PC-3 (cell line): Measurements from ENCODE around the gene SNF8. TPM values are rescaled to one million over a fixed set of nuclear protein-coding genes. Genes with fewer than 3 reads are reported as not detected.

ENCODE experiments used
- ATAC-seq: fragments of 200-7000 bp; cut with Tn5 transposase; 2 replicates; pipeline ENCODE4 v1.9.1; 2020; ENCODE audit warnings: mild to moderate bottlenecking, moderate library complexity
- BruUV-seq: library from RNA; stranded (reverse); fragments of 400-500 nt; replicated peaks from 2 replicates; lab custom pipeline; 2021; lab: Mats Ljungman, UMichigan
- CTCF ChIA-PET: fragments of 300-600 bp; sonication (Branson Sonifier 250); formaldehyde crosslinking; loops from one replicate; lab custom pipeline; 2022; ENCODE audit warnings: antibody characterized with exemption; lab: Charles Lee
- POLR2A ChIA-PET: fragments of 300-600 bp; sonication (Branson Sonifier 250); formaldehyde crosslinking; loops from one replicate; lab custom pipeline; 2022; ENCODE audit warnings: antibody characterized with exemption; ENCODE audit not compliant: unreplicated experiment; lab: Charles Lee
- DNase-seq: peaks from one replicate; pipeline ENCODE4 v3.0.0-alpha.2; 2015
- H2AFZ ChIP-seq: fragments of 300-600 bp; sonication (generic); 2 replicates; pipeline ENCODE4 v1.6.0; 2016; ENCODE audit warnings: antibody characterized with exemption, low read length
- H3F3A ChIP-seq: fragments of 300-600 bp; sonication (generic); one replicate; pipeline ENCODE4 v1.6.0; 2017; ENCODE audit warnings: antibody characterized with exemption, low read length, control low read depth, mild to moderate bottlenecking; ENCODE audit not compliant: unreplicated experiment
- H3K27ac ChIP-seq: fragments of 300-600 bp; sonication (generic); 2 replicates; pipeline ENCODE4 v1.5.1; 2016; ENCODE audit warnings: mild to moderate bottlenecking, low read length
- H3K27me3 ChIP-seq: fragments of 300-600 bp; sonication (generic); 2 replicates; pipeline ENCODE4 v1.6.1; 2016; ENCODE audit warnings: low read length, mixed read lengths
- H3K36me3 ChIP-seq: fragments of 300-600 bp; sonication (generic); 2 replicates; pipeline ENCODE4 v1.6.1; 2016; ENCODE audit warnings: low read depth, mixed run types, low read length, mixed read lengths
- H3K4me1 ChIP-seq: fragments of 300-600 bp; sonication (generic); 2 replicates; pipeline ENCODE4 v1.5.1; 2016; ENCODE audit warnings: low read length; ENCODE audit not compliant: insufficient read depth
- H3K4me2 ChIP-seq: fragments of 300-600 bp; sonication (generic); 2 replicates; pipeline ENCODE4 v1.6.0; 2016; ENCODE audit warnings: low read length
- H3K4me3 ChIP-seq: fragments of 300-600 bp; sonication (generic); 2 replicates; pipeline ENCODE4 v1.5.1; 2016; ENCODE audit warnings: mild to moderate bottlenecking, low read length, mixed read lengths
- H3K79me2 ChIP-seq: fragments of 300-600 bp; sonication (generic); 2 replicates; pipeline ENCODE4 v1.6.1; 2017; ENCODE audit warnings: low read length, mixed read lengths
- H3K9ac ChIP-seq: fragments of 300-600 bp; sonication (generic); 2 replicates; pipeline ENCODE4 v1.6.0; 2016; ENCODE audit warnings: mild to moderate bottlenecking, low read length
- H3K9me2 ChIP-seq: fragments of 300-600 bp; sonication (generic); replicated peaks from 2 replicates; pipeline ENCODE4 v1.6.1; 2016; ENCODE audit warnings: mixed run types, low read length, mixed read lengths
- H3K9me3 ChIP-seq: fragments of 300-600 bp; sonication (generic); 2 replicates; pipeline ENCODE4 v1.6.1; 2016; ENCODE audit warnings: low read length, mixed read lengths
- H4K20me1 ChIP-seq: fragments of 300-600 bp; sonication (generic); 2 replicates; pipeline ENCODE4 v1.6.1; 2016; ENCODE audit warnings: low read length, mixed read lengths
- CTCF ChIP-seq: fragments of 300-600 bp; sonication (generic); conservative IDR thresholded peaks from 2 replicates; pipeline ENCODE4 v1.5.1; 2017; ENCODE audit warnings: antibody characterized with exemption, low read depth, mild to moderate bottlenecking, low read length
- EZH2 ChIP-seq: fragments of 300-600 bp; sonication (generic); IDR thresholded peaks from one replicate; pipeline ENCODE4 v1.6.1; 2017; ENCODE audit warnings: antibody characterized with exemption, mild to moderate bottlenecking, low read length; ENCODE audit not compliant: unreplicated experiment
- EZH2phosphoT487 ChIP-seq: fragments of 300-600 bp; sonication (generic); IDR thresholded peaks from 2 replicates; pipeline ENCODE4 v1.6.1; 2018; ENCODE audit warnings: mild to moderate bottlenecking, antibody characterized with exemption, low read length, borderline replicate concordance
- intact Hi-C: fragments of 100-400 bp; cut with micrococcal nuclease; formaldehyde crosslinking; loops from 2 replicates; pipeline ENCODE4 v1.9.0; 2023
- total RNA-seq: library from RNA; depleted of rRNA; stranded (reverse); fragments of >200 nt; gene quantifications from 2 replicates; pipeline ENCODE4 v1.2.3, GENCODE V29; 2014

The SNF8 gene
- total RNA-seq, 1 experiment from 2014 or later, result 278 TPM

- TF ChIP-seq CTCF (no peak), EZH2 (no peak), EZH2phosphoT487 (no peak)
- Histone ChIP-seq H3K27ac (peak overlapping the region; percentile 39), H3K4me2 (no peak overlapping the region), H3K4me3 (no peak overlapping the region), H3F3A (no peaks in the 10 kb centered on the region), H3K79me2 (peaks cover 74% of the 10 kb centered on the region), H3K9me2 (no peaks in the 10 kb centered on the region), H3K9me3 (no peaks in the 10 kb centered on the region), H3K27me3 (no peaks in the 10 kb centered on the region), H3K9ac (no peak overlapping the region), H4K20me1 (peaks cover 38% of the 10 kb centered on the region), H3K36me3 (peaks cover 87% of the 10 kb centered on the region), H2AFZ (no peak overlapping the region), H3K4me1 (peaks cover 23% of the 10 kb centered on the region)
- DNase-seq (peak; percentile 66), ATAC-seq (peak; percentile 74)
- BruUV-seq, result TSS peak; percentile 42
- intact Hi-C loops, result no loop called here
- POLR2A ChIA-PET, result interaction anchor here (0.6 kb wide), 2 partner anchors 12 to 29 kb away, joined by 3 to 18 read pairs; no protein-coding TSS in a partner anchor
- CTCF ChIA-PET, result interaction anchor here (1.1 kb wide), 1 partner anchor 890 kb away, joined by 4 read pairs; no protein-coding TSS in a partner anchor
Measured at GRCh38 chr17:48915459-48916282, 29.0 kb downstream of the SNF8 start.

GRCh38 chr17:48912476-48912875, 32.2 kb downstream of the SNF8 start:
- TF ChIP-seq EZH2phosphoT487, result no peak
- no peak for TF ChIP-seq EZH2
- no peak for TF ChIP-seq CTCF
- intact Hi-C loops, result no loop called here
- no peak overlapping the region for H2AFZ ChIP-seq
- H3F3A ChIP-seq, result no peaks in the 10 kb centered on the region
- no peak overlapping the region for H3K4me3 ChIP-seq
- BruUV-seq, result no TSS peak
- POLR2A ChIA-PET, result no interaction called here
- no peak overlapping the region for H3K4me2 ChIP-seq
- no peaks in the 10 kb centered on the region for H3K27me3 ChIP-seq
- peaks cover 45% of the 10 kb centered on the region for H3K4me1 ChIP-seq
- DNase-seq (no peak), ATAC-seq (no peak)
- no peak overlapping the region for H3K27ac ChIP-seq
- H3K9me3 ChIP-seq, result no peaks in the 10 kb centered on the region
- CTCF ChIA-PET, result no interaction called here
- peaks cover 90% of the 10 kb centered on the region for H3K79me2 ChIP-seq
- H3K9me2 ChIP-seq, result no peaks in the 10 kb centered on the region
- H3K36me3 ChIP-seq, result peaks cover 65% of the 10 kb centered on the region
- no peak overlapping the region for H3K9ac ChIP-seq
- H4K20me1 ChIP-seq, result peaks cover 54% of the 10 kb centered on the region

GRCh38 chr17:48910370-48910769, 34.3 kb downstream of the SNF8 start:
- H2AFZ ChIP-seq, result no peak overlapping the region
- H3K36me3 ChIP-seq, result peaks cover 47% of the 10 kb centered on the region
- H4K20me1 ChIP-seq, result peaks cover 51% of the 10 kb centered on the region
- intact Hi-C loops, result no loop called here
- ChIA-PET POLR2A (no interaction called here), CTCF (no interaction called here)
- H3K9me3 ChIP-seq, result no peaks in the 10 kb centered on the region
- H3K4me1 ChIP-seq, result peaks cover 42% of the 10 kb centered on the region
- H3K4me3 ChIP-seq, result peak overlapping the region; percentile 85
- H3K4me2 ChIP-seq, result peak overlapping the region; percentile 89
- no peaks in the 10 kb centered on the region for H3K9me2 ChIP-seq
- DNase-seq (peak; percentile 44), ATAC-seq (no peak)
- H3K9ac ChIP-seq, result peak overlapping the region; percentile 94; the same call in 1 of the 2 replicates
- TF ChIP-seq EZH2phosphoT487 (no peak), EZH2 (no peak), CTCF (no peak)
- no peaks in the 10 kb centered on the region for H3F3A ChIP-seq
- peaks cover 76% of the 10 kb centered on the region for H3K79me2 ChIP-seq
- no peaks in the 10 kb centered on the region for H3K27me3 ChIP-seq
- H3K27ac ChIP-seq, result no peak overlapping the region
- BruUV-seq, result no TSS peak
